K562 (cell line): ENCODE results near the gene LIPM. TPM values are rescaled to one million over a fixed set of nuclear protein-coding genes. Genes with fewer than 3 reads are reported as not detected.

Experiments
- ATAC-seq: fragments of 200-7000 bp; cut with Tn5 transposase; 3 replicates; pipeline ENCODE4 v1.9.1; 2020; ENCODE audit warnings: moderate library complexity
- BruUV-seq: library from RNA; stranded (reverse); fragments of 400-500 nt; replicated peaks from 2 replicates; lab custom pipeline; 2021; lab: Mats Ljungman, UMichigan
- CTCF ChIA-PET: fragments of 300-600 bp; formaldehyde crosslinking; extraction: SDS; loops from one replicate; lab custom pipeline; 2021; ENCODE audit warnings: low intra/inter-chr PET ratio; lab: Yijun Ruan, JAX
- POLR2A ChIA-PET: fragments of 300-600, 350-650 bp; sonication (Branson Sonifier 250); formaldehyde crosslinking; extraction: SDS; loops from one replicate; lab custom pipeline; 2021; ENCODE audit warnings: antibody characterized with exemption, inconsistent platforms; lab: Yijun Ruan, JAX
- DNase-seq, 4 experiments: peaks; one replicate each; pipeline versions ENCODE4 v3.0.0 to v3.0.0-alpha.2; 2011 to 2018; ENCODE audit warnings: low spot score in 3 of 4, mixed read lengths in 3 of 4; ENCODE audit errors: extremely low read depth in 1 of 4
- FAIRE-seq: peaks from 2 replicates; lab custom pipeline; 2011; peaks lifted over from hg19 to GRCh38; lab: Jason Lieb, UNC
- H2AFZ ChIP-seq: 2 replicates; pipeline ENCODE4 v1.6.0; 2011; ENCODE audit warnings: low read depth, low read length, control low read depth, inconsistent platforms
- H3K27ac ChIP-seq: fragments of 200-600 bp; 3 replicates; pipeline ENCODE4 v1.8.0; 2011; ENCODE audit warnings: low read depth, mild to moderate bottlenecking, control low read depth, inconsistent platforms, low read length, moderate library complexity, mixed read lengths; ENCODE audit errors: extremely low read depth
- H3K27me3 ChIP-seq, 2 experiments: fragments of 300-600 bp in 1 of 2; 2 replicates in 1 of 2; 3 replicates in 1 of 2; pipeline versions ENCODE4 v1.6.0 to v1.8.0; 2011; ENCODE audit warnings: inconsistent platforms in 2 of 2, low read length in 2 of 2, mild to moderate bottlenecking in 1 of 2, mixed read lengths in 1 of 2, moderate library complexity in 1 of 2; ENCODE audit not compliant: control insufficient read depth in 2 of 2, insufficient read depth in 2 of 2
- H3K36me3 ChIP-seq: fragments of 300-600 bp; 3 replicates; pipeline ENCODE4 v1.8.0; 2011; ENCODE audit warnings: mild to moderate bottlenecking, low read length, inconsistent platforms; ENCODE audit not compliant: control insufficient read depth, insufficient read depth
- H3K4me1 ChIP-seq, 2 experiments: fragments of 200-600 bp in 1 of 2; replicated peaks in 1 of 2; 2 replicates in 1 of 2; 3 replicates in 1 of 2; pipeline versions ENCODE4 v1.5.1 to v1.8.0; 2011; ENCODE audit warnings: inconsistent platforms in 2 of 2, low read length in 2 of 2, mild to moderate bottlenecking in 1 of 2, mixed read lengths in 1 of 2, moderate library complexity in 1 of 2; ENCODE audit not compliant: control insufficient read depth in 2 of 2, insufficient read depth in 2 of 2
- H3K4me2 ChIP-seq: 2 replicates; pipeline ENCODE4 v1.6.1; 2011; ENCODE audit warnings: low read length, control low read depth, inconsistent platforms, mixed read lengths; ENCODE audit not compliant: insufficient read depth
- H3K4me3 ChIP-seq: fragments of 200-600 bp; sonication (generic), shearing (Covaris generic); 2 replicates; pipeline ENCODE4 v1.5.1; 2016; ENCODE audit warnings: control low read depth, inconsistent platforms
- H3K79me2 ChIP-seq: fragments of 200-600 bp; 3 replicates; pipeline ENCODE4 v1.8.0; 2011; ENCODE audit warnings: low read length, inconsistent platforms; ENCODE audit not compliant: control insufficient read depth, insufficient read depth
- H3K9ac ChIP-seq, 2 experiments: 2 replicates each; pipeline versions ENCODE4 v1.6.0 to v1.6.1; 2011; ENCODE audit warnings: low read depth in 2 of 2, low read length in 2 of 2, control low read depth in 1 of 2, inconsistent platforms in 1 of 2, mild to moderate bottlenecking in 1 of 2, mixed read lengths in 1 of 2; ENCODE audit not compliant: insufficient read depth in 1 of 2
- H3K9me1 ChIP-seq: one replicate; pipeline ENCODE4 v1.6.0; 2011; ENCODE audit warnings: inconsistent platforms, mild to moderate bottlenecking, low read length, moderate library complexity; ENCODE audit not compliant: control insufficient read depth, insufficient read depth
- H3K9me3 ChIP-seq: replicated peaks from 2 replicates; pipeline ENCODE4 v1.5.1; 2011; ENCODE audit warnings: low read depth, low read length, inconsistent platforms; ENCODE audit not compliant: control insufficient read depth, insufficient read depth
- H4K20me1 ChIP-seq: replicated peaks from 2 replicates; pipeline ENCODE4 v1.6.1; 2011; ENCODE audit warnings: low read length, inconsistent platforms, mixed read lengths; ENCODE audit not compliant: control insufficient read depth, insufficient read depth
- FIP1L1 ChIP-seq: fragments of 200-400 bp; formaldehyde crosslinking; IDR thresholded peaks from 2 replicates; pipeline ENCODE4 v1.6.1; 2018; ENCODE audit warnings: mild to moderate bottlenecking, low read depth, low read length; ENCODE audit not compliant: poor library complexity, severe bottlenecking
- FOSL1 ChIP-seq: fragments of 200-800 bp; sonication (Bioruptor generic); conservative IDR thresholded peaks from 2 replicates; pipeline ENCODE4 v1.6.1; 2016; ENCODE audit warnings: missing genetic modification characterization, missing compliant biosample characterization
- HMG20A ChIP-seq: fragments of 450-650 bp; formaldehyde crosslinking; conservative IDR thresholded peaks from 2 replicates; pipeline ENCODE4 v1.4.0; 2020; ENCODE audit warnings: mild to moderate bottlenecking, mixed read lengths
- KLF10 ChIP-seq: fragments of 250-450 bp; sonication (Bioruptor Pico); IDR thresholded peaks from 2 replicates; pipeline ENCODE4 v1.6.1; 2021; ENCODE audit warnings: matching md5 sums
- MAZ ChIP-seq, 2 experiments: fragments of 450-650 bp in 1 of 2; sonication (generic) in 1 of 2; formaldehyde crosslinking; IDR thresholded peaks in 1 of 2; conservative IDR thresholded peaks in 1 of 2; 2 replicates each; pipeline versions ENCODE4 v1.4.0 to v1.5.0; 2020; ENCODE audit warnings: mild to moderate bottlenecking in 1 of 2, missing genetic modification reagents in 1 of 2
- MCM7 ChIP-seq, 2 experiments: fragments of 450-650 bp; IDR thresholded peaks; 2 replicates each; pipeline ENCODE4 v1.6.1; 2016 to 2018
- NBN ChIP-seq: fragments of 450-650 bp; IDR thresholded peaks from 2 replicates; pipeline ENCODE4 v1.6.1; 2016; ENCODE audit warnings: low read depth, mild to moderate bottlenecking
- NR1H2 ChIP-seq: sonication (generic); formaldehyde crosslinking; IDR thresholded peaks from 2 replicates; pipeline ENCODE4 v1.4.0; 2020; ENCODE audit warnings: mild to moderate bottlenecking, missing genetic modification reagents
- TCFL5 ChIP-seq: fragments of 250-450 bp; sonication (Bioruptor Pico); conservative IDR thresholded peaks from 2 replicates; pipeline ENCODE4 v1.6.1; 2021; ENCODE audit warnings: mild to moderate bottlenecking, moderate library complexity, matching md5 sums
- ZNF282 ChIP-seq: sonication (generic); formaldehyde crosslinking; IDR thresholded peaks from 2 replicates; pipeline ENCODE4 v1.8.1; 2023; ENCODE audit warnings: missing genetic modification reagents
- ZNF57 ChIP-seq: fragments of 450-650 bp; formaldehyde crosslinking; IDR thresholded peaks from 2 replicates; pipeline ENCODE4 v1.4.0; 2020; ENCODE audit warnings: mild to moderate bottlenecking, moderate library complexity
- ZNF707 ChIP-seq: fragments of 250-450 bp; sonication (Bioruptor Pico); conservative IDR thresholded peaks from 2 replicates; pipeline ENCODE4 v1.8.0; 2022; ENCODE audit warnings: inconsistent platforms, mild to moderate bottlenecking, moderate library complexity
- in situ Hi-C: fragments of 300-500 bp; cut with MboI; formaldehyde crosslinking; loops from 4 replicates; pipeline ENCODE4 v1.15.0; 2018; ENCODE audit warnings: inconsistent platforms, mixed read lengths
- intact Hi-C: fragments of 100-400 bp; cut with micrococcal nuclease; formaldehyde crosslinking; loops from 2 replicates; pipeline ENCODE4 v1.14.2; 2022
- polyA plus RNA-seq, 8 experiments: library from polyadenylated mRNA; depleted of rRNA in 4 of 8; stranded (reverse) in 5 of 8; unstranded in 3 of 8; fragments of >200 nt; fragmentation: Nextera tagmentation in 2 of 8; fragmentation: Illumina TruSeq in 1 of 8; extraction: Ambion mirVana in 2 of 8; extraction: Trizol in 1 of 8; gene quantifications; 2 replicates each; pipeline versions ENCODE4 v1.2.1 to v1.2.3, GENCODE V29; 2011 to 2014; ENCODE audit warnings: inconsistent platforms in 1 of 8, missing spikeins in 1 of 8
- total RNA-seq, 7 experiments: library from RNA; depleted of rRNA in 6 of 7; stranded (reverse); fragments of >200 nt in 6 of 7; fragmentation: Illumina TruSeq in 2 of 7; extraction: Trizol in 2 of 7; gene quantifications; 2 replicates each; pipeline versions ENCODE4 v1.2.1 to v1.2.3, GENCODE V29; 2011 to 2021; ENCODE audit warnings: low replicate concordance in 1 of 7
- TF ChIP-seq, protein P1 (sequence below), 2 experiments: IDR thresholded peaks in 1 of 2; conservative IDR thresholded peaks in 1 of 2; 2 replicates each; pipeline ENCODE4 v1.6.1; 2016; ENCODE audit warnings: low read depth in 2 of 2, mild to moderate bottlenecking in 1 of 2, missing compliant biosample characterization in 1 of 2, missing genetic modification characterization in 1 of 2, moderate library complexity in 1 of 2
- TF ChIP-seq, protein P2 (sequence below), 2 experiments: fragments of 450-650 bp; IDR thresholded peaks; 2 replicates each; pipeline ENCODE4 v1.6.1; 2016
- TF ChIP-seq, protein P3 (sequence below): IDR thresholded peaks from 2 replicates; pipeline ENCODE4 v1.6.1; 2011; ENCODE audit not compliant: insufficient read length; ENCODE audit errors: extremely low read depth
- TF ChIP-seq, protein P4 (sequence below): sonication (generic); formaldehyde crosslinking; IDR thresholded peaks from 2 replicates; pipeline ENCODE4 v1.8.0; 2022; ENCODE audit warnings: missing genetic modification reagents, mild to moderate bottlenecking, borderline replicate concordance

The LIPM gene
- total and polyA plus RNA-seq, 9 of the 15 experiments (the other 6 are each of a cell fraction or from before 2014, with no cell fraction given): not detected

DNA sequence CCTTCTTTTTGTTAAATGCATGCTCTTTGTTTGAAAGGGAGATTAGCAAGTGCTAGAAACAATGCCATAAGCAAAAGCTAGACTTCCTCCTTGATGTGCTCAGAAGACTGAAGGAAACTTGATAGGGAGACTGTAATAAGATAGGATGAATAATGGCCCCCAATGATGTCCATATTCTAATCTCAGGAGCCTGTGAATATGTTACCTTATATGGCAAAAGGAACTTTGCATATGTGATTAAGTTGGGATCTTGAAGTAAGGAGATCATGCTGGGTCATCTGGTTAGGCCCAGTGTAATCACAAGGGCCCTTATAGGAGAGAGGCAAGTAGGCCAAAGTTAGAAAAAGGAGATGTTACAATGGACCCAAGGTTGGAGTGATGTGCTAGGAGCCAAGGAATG is 13.6 kb upstream of the LIPM start:
- no peaks in the 10 kb centered on the region for H3K36me3 ChIP-seq
- no peaks in the 10 kb centered on the region for H3K4me1 ChIP-seq
- no peaks in the 10 kb centered on the region for H4K20me1 ChIP-seq
- DNase-seq (no peak), ATAC-seq (no peak), FAIRE-seq (no peak)
- ChIA-PET POLR2A (no interaction called here), CTCF (no interaction called here)
- in situ Hi-C loops: no loop called here
- intact Hi-C loops: no loop called here
- H3K9me3 ChIP-seq: no peaks in the 10 kb centered on the region
- H2AFZ ChIP-seq: no peak overlapping the region
- TF ChIP-seq FIP1L1: no peak
- no peak for TF ChIP-seq KLF10 (CRISPR knock-in tag)
- TF ChIP-seq HMG20A (CRISPR knock-in tag): no peak
- TF ChIP-seq ZNF282 (CRISPR knock-in tag): no peak
- TF ChIP-seq, protein P1, sequence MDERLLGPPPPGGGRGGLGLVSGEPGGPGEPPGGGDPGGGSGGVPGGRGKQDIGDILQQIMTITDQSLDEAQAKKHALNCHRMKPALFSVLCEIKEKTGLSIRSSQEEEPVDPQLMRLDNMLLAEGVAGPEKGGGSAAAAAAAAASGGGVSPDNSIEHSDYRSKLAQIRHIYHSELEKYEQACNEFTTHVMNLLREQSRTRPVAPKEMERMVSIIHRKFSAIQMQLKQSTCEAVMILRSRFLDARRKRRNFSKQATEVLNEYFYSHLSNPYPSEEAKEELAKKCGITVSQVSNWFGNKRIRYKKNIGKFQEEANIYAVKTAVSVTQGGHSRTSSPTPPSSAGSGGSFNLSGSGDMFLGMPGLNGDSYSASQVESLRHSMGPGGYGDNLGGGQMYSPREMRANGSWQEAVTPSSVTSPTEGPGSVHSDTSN (CRISPR knock-in tag; IDR thresholded peaks at IDR 0.05; ENCODE audit: low read depth): no peak
- TF ChIP-seq, protein P1 (tag; conservative IDR thresholded peaks at IDR 0.05; ENCODE audit: low read depth): no peak
- no peak for TF ChIP-seq NBN
- TF ChIP-seq TCFL5 (CRISPR knock-in tag): no peak
- no peak for TF ChIP-seq NR1H2 (CRISPR knock-in tag)
- no peak for TF ChIP-seq MCM7 (IDR thresholded peaks at IDR 0.05)
- TF ChIP-seq ZNF57 (CRISPR knock-in tag): no peak
- no peak for TF ChIP-seq ZNF707 (CRISPR knock-in tag)
- TF ChIP-seq, protein P2, sequence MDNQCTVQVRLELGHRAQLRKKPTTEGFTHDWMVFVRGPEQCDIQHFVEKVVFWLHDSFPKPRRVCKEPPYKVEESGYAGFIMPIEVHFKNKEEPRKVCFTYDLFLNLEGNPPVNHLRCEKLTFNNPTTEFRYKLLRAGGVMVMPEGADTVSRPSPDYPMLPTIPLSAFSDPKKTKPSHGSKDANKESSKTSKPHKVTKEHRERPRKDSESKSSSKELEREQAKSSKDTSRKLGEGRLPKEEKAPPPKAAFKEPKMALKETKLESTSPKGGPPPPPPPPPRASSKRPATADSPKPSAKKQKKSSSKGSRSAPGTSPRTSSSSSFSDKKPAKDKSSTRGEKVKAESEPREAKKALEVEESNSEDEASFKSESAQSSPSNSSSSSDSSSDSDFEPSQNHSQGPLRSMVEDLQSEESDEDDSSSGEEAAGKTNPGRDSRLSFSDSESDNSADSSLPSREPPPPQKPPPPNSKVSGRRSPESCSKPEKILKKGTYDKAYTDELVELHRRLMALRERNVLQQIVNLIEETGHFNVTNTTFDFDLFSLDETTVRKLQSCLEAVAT (IDR thresholded peaks at IDR 0.05): no peak
- TF ChIP-seq, protein P3, sequence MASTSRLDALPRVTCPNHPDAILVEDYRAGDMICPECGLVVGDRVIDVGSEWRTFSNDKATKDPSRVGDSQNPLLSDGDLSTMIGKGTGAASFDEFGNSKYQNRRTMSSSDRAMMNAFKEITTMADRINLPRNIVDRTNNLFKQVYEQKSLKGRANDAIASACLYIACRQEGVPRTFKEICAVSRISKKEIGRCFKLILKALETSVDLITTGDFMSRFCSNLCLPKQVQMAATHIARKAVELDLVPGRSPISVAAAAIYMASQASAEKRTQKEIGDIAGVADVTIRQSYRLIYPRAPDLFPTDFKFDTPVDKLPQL: no peak
- TF ChIP-seq MAZ (CRISPR knock-in tag; conservative IDR thresholded peaks at IDR 0.05 in 1 of 2, IDR thresholded peaks at IDR 0.05 in 1 of 2): no peak
- TF ChIP-seq FOSL1 (tag): no peak
- TF ChIP-seq, protein P4, sequence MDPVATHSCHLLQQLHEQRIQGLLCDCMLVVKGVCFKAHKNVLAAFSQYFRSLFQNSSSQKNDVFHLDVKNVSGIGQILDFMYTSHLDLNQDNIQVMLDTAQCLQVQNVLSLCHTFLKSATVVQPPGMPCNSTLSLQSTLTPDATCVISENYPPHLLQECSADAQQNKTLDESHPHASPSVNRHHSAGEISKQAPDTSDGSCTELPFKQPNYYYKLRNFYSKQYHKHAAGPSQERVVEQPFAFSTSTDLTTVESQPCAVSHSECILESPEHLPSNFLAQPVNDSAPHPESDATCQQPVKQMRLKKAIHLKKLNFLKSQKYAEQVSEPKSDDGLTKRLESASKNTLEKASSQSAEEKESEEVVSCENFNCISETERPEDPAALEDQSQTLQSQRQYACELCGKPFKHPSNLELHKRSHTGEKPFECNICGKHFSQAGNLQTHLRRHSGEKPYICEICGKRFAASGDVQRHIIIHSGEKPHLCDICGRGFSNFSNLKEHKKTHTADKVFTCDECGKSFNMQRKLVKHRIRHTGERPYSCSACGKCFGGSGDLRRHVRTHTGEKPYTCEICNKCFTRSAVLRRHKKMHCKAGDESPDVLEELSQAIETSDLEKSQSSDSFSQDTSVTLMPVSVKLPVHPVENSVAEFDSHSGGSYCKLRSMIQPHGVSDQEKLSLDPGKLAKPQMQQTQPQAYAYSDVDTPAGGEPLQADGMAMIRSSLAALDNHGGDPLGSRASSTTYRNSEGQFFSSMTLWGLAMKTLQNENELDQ (CRISPR knock-in tag): no peak
- no peak overlapping the region for H3K4me2 ChIP-seq
- H3K9ac ChIP-seq: no peak overlapping the region
- no TSS peak for BruUV-seq
- no peaks in the 10 kb centered on the region for H3K27me3 ChIP-seq
- no peak overlapping the region for H3K4me3 ChIP-seq
- H3K27ac ChIP-seq: no peak overlapping the region
- H3K79me2 ChIP-seq: no peaks in the 10 kb centered on the region
- no peaks in the 10 kb centered on the region for H3K9me1 ChIP-seq
